Coronary artery (tissue), 2 donors: ENCODE measurements around the gene MAP3K7.

Source experiments
- DNase-seq: peaks from one replicate; pipeline ENCODE4 v3.0.0-alpha.2; 2017; ENCODE audit warnings: low spot score
- H3K27ac ChIP-seq, 2 donors: fragments of 200-600 bp; sonication (generic); one replicate each; pipeline ENCODE4 v1.5.1; 2016 to 2019
- H3K4me3 ChIP-seq: fragments of 200-600 bp; sonication (generic); 2 replicates; pipeline ENCODE4 v1.5.1; 2016; ENCODE audit warnings: mild to moderate bottlenecking, moderate library complexity
- TF ChIP-seq, protein P1 (sequence below): fragments of 200-600 bp; sonication (generic); IDR thresholded peaks from one replicate; pipeline ENCODE4 v1.5.1; 2019; ENCODE audit warnings: antibody characterized with exemption

MAP3K7 gene

DNA sequence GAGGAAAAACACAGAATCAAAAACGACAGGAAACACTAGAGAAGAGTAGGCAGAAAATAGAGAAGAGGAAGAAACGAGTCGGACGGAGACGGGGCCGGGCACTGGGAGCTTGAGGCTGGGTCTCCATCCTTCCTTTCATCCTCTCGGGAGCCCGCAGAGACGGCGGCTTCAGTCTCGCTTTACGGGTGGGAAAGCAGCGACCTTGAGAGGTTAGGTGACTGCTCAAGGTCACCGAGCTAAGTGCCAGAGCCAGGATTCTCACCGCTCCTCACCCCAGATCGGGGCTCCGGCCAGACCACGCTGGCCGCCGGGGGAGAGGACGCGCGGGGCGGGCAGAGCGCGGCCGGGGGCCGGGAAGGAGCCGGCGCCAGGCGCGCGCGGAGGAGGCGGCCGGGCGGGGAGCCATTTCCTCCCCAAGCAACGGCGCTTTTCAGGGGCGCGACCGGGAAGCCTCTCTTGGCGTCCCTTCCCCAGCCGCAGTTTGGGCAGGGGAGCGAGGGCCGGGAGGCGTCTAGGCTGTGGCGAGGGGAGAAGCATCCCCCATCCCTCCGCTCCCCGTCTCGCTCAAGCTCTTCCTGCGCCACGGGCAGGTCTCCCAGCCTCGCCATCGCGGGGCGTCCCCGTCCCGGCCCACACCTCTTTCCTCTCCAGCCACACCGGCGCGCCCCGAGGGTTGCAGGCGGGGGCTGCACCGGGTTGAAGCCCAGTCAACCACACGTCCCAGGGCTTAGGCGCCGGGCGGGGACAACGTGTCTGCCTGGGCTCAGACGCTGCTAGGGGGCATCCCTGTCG, 24.1 kb upstream of the MAP3K7 start:
- H3K4me3 ChIP-seq: peak overlapping the region; percentile 89
- no peak for DNase-seq
- H3K27ac ChIP-seq: peak overlapping the region in 1 of 2 donors; percentile 66
- TF ChIP-seq, protein P1, sequence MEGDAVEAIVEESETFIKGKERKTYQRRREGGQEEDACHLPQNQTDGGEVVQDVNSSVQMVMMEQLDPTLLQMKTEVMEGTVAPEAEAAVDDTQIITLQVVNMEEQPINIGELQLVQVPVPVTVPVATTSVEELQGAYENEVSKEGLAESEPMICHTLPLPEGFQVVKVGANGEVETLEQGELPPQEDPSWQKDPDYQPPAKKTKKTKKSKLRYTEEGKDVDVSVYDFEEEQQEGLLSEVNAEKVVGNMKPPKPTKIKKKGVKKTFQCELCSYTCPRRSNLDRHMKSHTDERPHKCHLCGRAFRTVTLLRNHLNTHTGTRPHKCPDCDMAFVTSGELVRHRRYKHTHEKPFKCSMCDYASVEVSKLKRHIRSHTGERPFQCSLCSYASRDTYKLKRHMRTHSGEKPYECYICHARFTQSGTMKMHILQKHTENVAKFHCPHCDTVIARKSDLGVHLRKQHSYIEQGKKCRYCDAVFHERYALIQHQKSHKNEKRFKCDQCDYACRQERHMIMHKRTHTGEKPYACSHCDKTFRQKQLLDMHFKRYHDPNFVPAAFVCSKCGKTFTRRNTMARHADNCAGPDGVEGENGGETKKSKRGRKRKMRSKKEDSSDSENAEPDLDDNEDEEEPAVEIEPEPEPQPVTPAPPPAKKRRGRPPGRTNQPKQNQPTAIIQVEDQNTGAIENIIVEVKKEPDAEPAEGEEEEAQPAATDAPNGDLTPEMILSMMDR: no peak

DNA sequence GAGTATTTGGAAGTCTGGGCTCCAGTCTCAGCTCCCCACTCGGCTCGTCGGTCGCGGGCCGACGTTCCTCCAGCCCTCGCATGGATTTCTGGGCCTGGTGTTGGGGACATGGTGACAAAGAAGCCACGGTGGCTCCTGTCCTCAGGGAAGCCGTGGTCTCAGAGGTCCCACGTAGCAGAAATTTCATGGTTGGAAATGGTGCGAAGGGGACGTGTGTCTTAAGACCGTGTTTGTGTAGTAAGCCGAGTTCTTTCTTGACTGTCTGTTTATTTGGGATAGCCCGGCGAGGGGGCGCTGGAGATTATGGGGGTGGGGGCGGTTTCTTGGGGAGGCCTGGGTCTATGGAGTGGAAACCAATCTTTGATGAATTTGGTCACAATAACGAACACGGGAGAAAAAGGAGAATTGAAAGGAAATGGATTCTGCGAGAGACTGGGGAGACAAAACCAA, 23.5 kb upstream of the MAP3K7 start:
- DNase-seq: no peak
- H3K27ac ChIP-seq: peak overlapping the region in 1 of 2 donors; percentile 23
- H3K4me3 ChIP-seq: peak overlapping the region; percentile 89
- TF ChIP-seq, protein P1: no peak

DNA sequence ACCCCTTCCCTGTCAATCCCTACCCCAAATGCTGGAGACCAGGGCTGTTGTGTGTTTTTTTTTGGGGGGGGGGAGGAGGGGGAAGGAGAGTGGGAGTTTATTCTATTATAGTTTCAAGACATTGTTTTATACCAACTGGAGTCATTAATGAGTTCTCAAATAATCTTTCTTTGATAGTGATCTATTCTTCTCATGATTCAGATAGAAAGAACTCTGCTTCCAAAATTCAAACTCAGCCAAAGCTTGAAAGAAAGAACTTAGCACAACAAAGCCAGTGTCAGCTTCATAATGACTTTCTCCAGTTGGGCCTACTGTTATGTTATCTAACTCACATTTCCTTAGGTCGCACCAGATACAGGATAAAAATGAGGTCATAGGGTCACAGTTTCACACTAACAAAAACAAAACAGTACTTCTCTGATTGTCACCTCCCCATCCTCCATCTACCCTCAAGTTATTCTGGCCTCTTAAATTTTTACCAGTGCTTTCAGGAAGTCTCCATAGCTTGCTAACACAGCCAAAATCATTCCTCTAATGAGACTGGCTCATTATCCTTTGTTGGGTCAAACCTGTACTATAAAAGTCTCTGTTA, 19.0 kb upstream of the MAP3K7 start:
- Histone ChIP-seq H3K27ac (no peak overlapping the region), H3K4me3 (no peak overlapping the region)
- TF ChIP-seq, protein P1: no peak
- DNase-seq: no peak

DNA sequence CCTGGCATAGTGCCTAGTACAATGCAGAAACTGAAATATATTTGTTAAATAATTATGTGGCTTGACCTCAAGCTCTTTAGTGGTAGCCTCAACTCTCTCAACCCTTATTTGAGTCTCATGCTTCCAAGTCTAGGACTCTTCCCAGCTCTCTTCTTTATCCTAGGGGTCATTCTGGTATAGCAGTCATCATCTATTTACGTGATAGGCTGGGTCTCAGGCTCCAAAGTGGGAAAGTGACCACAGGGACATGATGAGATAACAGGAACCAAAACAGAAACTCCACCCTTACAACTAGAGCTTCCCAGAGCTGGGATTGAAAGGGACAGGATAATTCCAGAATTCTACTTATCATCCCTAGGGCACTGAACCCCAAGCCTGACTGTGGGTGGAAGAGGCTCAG, 17.7 kb upstream of the MAP3K7 start:
- Histone ChIP-seq H3K27ac (no peak overlapping the region), H3K4me3 (no peak overlapping the region)
- no peak for DNase-seq
- TF ChIP-seq, protein P1: no peak

DNA sequence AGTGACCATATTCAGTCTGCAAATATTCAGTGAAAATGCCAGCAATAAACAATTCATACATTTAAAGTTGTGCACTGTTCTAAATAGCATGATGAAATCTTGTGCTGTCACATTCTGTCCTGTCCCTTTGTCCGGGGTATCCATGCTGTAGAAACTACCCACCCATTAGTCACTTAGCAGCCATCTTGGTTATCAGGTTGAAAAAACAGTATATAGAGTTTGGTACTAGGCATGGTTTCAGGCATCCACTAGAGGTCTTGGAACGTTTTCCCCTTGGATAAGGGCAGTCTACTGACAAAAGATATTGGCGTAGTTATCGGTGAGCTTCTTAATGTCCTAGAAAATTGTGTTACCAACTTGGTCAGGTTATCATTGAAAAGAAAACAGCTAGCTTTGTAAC, 12.3 kb upstream of the MAP3K7 start:
- H3K27ac ChIP-seq: no peak overlapping the region
- DNase-seq: no peak
- TF ChIP-seq, protein P1: no peak
- H3K4me3 ChIP-seq: no peak overlapping the region

DNA sequence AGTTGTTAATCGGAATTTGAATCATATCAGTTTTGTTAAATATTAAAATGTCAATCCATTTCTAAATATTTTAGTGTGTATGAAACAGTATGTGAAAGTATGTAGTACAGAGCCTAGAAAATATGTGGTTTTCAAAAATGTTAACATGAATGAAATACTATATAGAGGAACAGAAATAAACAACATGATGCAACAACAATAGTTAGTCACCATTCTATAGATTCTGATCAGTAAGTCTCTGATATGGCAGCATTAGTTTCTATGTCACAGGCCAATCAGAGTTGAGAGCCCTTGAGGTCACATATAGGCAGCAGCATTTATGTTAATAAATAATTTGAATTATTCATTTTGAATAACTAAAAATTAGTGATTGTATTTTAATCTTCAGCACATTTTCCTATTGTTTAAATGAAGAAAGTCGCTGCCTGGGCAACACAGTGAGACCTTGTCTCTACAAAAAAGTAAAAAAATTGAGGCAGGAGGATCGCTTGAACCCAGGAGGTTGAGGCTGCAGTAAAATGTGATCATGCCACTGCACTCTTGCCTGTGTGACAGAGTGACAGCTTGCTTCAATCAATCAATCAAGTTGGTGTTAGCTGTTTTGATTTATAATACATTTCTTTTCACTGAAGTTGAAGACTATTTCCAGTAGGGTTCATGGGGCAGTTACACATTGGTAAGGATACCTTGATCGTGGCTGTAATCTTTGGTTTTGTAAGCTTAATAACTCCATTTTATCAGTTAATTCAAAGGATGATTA, 11.5 kb upstream of the MAP3K7 start:
- H3K4me3 ChIP-seq: no peak overlapping the region
- TF ChIP-seq, protein P1: no peak
- no peak overlapping the region for H3K27ac ChIP-seq
- DNase-seq: no peak
